Spleen (tissue), 7 donors: ENCODE results near the gene TACR1.

Source experiments
- CTCF ChIP-seq, 11 experiments: fragments of 200-600 bp in 7 of 11; fragments of 450-650 bp in 4 of 11; sonication (generic) in 4 of 11; IDR thresholded peaks in 8 of 11; conservative IDR thresholded peaks in 3 of 11; 1 replicate in 7 of 11; 2 replicates in 4 of 11; pipeline versions ENCODE4 v1.4.0 to v1.8.0; 2016 to 2021; ENCODE audit warnings: antibody characterized with exemption in 11 of 11, inconsistent platforms in 4 of 11, mild to moderate bottlenecking in 1 of 11
- POLR2A ChIP-seq, 3 donors: fragments of 450-650 bp; IDR thresholded peaks; one replicate each; pipeline ENCODE4 v1.5.1; 2017; ENCODE audit warnings: antibody characterized with exemption in 3 of 3, mild to moderate bottlenecking in 1 of 3
- POLR2AphosphoS5 ChIP-seq, 3 donors: sonication (generic); formaldehyde crosslinking; IDR thresholded peaks; one replicate each; pipeline ENCODE4 v1.5.1; 2017; ENCODE audit warnings: antibody characterized with exemption in 3 of 3
- donor health status: DM: no; HTN: no; CAD: no; lungs with moderate emphysema.
- donor health status: DM: no; HTN: no; CAD: no.
- donor health status: DM: no; HTN: no; CAD: no.

- TF ChIP-seq POLR2A (IDR thresholded peaks at IDR 0.05) = no peak
- no peak for TF ChIP-seq CTCF (IDR thresholded peaks at IDR 0.05 in 8 of 11, conservative IDR thresholded peaks at IDR 0.05 in 3 of 11)
- TF ChIP-seq POLR2AphosphoS5 (IDR thresholded peaks at IDR 0.05) = no peak
Measured at GRCh38 chr2:75155115-75155514, 44.2 kb downstream of the TACR1 start.
